Measurements from ENCODE around the gene GLRX.
"Not testable (repeated sequence)": the region's sequence is repeated elsewhere in the genome, so short reads cannot be mapped to it uniquely, and the experiment has no call there.

Gene GLRX

DNA sequence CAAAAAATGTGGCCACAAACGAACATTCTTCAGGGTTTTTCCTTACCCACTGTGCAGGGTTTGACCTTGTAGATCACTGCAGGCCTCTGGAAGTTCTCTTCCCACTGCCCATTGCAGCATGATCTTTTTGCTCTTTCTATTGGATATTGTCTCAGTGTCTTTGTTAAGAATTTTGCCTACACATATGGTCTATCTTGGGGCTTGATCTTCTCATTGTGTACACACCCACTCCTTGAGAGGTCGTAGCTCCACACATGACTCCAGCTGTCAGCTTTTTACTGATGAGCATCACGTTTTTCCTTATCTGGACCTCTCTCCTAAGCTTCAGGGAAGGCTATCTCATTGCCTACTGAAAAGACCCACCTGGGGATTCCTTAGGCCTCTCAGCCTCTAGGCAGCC, 3.0 kb upstream of the GLRX start:
- DNase-seq, result no peak

DNA sequence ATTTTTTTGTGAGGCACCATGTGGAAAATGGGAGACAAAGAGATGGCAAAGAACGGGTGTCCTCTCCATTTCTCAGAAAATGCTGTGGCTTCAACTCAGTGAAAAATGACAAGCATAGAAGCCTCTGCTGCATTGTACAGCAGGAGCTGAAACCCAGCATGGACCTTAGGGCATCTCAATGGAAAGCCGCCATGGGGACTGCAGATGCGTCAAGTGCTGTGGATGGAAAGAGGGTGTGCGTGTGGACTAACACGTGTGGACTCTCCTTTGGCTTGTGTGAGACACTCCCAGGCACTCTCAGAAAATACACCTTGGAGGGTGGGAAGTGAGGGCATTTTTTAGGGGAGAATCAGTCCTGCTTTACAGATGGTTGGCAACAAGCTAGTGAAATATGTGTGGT, 2.2 kb upstream of the GLRX start:
- DNase-seq, result no peak

DNA sequence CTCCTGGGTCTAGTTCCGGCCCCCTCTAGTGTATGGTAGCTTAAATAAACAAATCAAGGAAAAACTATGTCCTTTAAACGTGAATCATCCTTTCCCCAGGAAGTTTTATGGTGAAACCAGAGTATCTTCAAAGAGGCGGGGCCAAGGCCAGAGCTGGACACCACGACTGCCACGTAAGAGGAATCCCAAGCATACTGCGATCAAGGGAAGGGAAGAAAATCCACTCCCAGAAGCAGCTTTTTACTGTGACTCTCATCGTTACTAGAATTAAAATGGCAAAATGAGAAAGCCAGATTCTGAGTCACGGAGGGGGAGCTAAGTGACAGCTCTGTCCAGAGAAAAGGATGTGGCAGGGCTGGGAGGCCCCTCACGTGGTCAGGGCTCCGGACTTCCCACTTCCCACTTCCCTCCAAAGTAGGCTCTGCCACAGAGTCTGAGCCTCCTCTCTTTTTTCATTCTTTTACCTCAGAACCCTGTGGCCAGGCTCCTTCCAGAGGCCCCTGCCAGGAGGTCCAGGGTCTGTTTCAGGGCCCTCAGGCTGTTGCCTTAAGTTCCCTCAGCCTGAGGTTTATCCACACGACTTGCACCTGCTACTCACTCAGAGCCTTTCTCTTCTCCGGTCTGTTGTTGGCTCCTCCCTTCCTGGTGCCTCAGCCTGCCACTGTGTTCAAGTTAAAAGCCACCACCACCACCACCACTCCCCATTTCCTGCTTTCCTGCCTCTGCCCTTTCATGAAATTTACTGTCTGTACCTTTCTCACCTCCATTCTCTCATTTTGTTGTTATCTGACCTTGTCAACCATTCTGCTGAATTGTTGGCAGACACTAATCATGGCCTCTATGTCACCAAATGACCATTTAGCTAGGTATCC, 1.4 kb upstream of the GLRX start:
- DNase-seq, result peak; percentile 56

DNA sequence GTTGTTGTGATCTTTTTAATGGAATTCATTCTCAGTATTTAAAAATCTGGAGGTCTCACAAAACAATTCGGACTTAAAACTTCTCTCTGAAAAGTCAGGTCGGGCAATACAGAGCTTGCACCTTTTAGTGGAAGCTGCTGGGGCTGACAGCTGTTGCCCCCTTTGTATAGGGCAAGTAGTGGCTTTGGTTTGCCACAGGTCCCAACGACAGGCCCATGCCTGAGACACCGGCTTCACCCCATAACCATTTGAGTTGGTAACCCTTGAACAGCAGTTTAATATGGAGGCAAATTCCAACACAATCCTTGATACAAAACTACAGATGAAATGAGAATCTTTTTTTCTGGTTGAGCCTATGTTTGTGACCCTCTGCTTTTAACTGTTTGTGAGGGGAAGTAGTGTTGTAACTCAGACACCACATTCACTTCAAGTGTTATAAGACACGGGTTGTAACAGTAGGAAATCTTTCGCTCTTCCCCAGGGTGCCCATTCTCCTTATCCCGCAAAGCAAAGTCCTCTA, 752 bp upstream of the GLRX start:
- no peak for DNase-seq

DNA sequence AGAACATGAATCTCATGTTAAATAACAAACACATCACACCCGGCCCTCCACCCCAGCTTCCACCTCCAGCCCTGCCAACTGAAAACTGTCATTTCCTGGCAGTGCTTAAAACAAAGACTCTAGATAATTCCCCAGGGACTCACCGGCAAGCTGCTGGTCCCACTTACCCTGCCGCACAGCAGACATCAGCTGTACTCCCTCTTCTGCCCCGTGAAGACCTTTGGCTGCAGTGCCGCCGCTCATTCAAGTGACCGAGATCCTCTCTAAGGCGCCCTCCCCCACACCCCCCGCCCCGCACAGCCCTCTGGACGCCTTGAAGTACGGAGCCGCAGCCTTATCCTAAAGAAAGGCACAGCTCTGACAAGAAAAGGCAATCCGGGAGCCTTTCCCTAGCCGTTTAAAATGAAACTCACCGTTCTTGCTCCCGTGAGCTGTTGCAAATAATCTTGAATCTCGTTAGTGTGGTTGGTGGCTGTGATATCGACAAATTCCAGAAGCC, 434 bp downstream of the GLRX start:
- no peak for DNase-seq

DNA sequence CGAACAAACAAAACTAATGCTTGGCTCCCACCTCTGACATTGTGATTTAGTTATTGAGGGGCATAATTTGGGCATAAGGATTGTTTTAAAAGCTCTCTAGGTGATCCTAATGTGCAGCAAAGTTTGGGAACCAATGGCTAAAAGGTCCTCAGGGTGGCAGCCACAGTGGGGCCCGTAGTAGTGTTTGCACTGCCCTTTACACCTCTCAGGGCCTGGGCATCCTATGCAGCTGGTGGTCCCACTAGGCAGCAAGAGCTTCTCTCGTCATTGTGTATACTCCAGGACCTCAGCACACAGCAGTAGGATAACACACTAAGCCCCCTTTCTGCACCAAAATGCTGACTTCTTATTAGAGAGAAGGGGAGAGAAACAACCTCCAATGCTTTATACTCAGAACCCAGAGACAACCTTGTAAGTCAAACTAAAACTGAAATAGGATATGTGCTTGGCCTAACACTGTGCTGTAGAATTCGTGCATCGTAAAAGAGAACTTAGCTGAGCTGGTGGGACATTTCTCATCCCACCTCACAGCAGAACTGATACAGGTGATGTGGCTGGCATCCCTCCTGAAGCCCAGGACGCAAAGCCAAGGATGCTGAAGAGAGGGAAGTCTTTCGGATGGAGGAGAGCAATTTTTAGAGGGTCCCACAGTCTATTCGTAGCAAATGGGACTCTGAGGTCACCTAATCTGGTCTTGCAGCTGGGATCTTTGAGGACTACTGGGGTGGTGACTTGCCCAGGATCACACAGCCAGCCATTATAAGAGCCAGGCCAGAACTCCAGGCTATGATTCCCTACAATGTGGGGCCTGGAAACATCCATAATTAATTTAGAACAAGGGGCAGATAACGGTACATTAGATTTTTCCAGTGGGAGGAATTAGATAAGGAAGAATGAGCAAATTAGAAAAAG, 1.2 kb downstream of the GLRX start:
- no peak for DNase-seq

DNA sequence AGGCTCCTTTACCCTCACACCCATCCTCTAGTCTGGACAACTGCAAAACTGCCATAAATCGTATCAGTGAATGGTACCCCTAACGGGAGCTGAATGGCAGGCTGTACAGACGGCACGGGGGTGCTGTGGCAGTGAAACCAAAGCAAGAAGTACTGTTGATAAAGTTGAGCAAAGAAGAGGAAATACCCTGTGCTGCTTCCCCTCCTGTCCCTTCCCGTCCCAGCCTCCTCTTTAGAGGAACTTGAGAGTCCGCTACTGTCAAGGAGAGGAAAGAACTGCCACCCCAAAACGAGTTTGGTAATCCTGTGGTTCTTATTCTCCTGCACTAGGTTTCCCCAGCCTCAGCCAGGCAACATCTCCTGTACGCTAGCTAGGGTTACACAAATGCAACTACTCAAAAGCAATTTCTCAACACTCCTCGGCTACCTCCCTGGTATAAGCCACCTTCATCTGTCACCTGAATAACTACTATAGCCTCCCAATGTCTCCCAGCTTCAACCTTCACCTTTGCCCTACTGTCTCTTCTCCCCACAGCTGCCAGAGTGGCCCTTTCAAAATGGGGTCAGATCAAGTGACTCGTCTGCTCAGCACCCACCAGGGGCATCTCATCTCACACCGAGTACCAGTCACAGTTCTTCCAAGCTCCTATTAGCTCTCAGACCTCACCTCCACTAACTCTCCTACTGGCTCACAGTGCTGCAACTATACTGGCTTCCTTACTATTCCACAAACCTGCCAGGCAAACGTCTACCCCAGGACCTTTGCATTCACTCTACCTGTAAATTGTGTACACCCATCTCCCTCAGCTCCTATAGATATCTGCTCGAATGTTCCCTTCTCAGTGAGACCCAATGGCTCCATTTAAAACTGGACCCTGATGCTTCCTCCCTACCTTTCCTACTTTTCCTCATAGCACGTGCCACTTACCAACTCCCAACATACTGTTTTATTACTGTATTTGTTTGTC, 4.1 kb downstream of the GLRX start:
- DNase-seq, result no peak

DNA sequence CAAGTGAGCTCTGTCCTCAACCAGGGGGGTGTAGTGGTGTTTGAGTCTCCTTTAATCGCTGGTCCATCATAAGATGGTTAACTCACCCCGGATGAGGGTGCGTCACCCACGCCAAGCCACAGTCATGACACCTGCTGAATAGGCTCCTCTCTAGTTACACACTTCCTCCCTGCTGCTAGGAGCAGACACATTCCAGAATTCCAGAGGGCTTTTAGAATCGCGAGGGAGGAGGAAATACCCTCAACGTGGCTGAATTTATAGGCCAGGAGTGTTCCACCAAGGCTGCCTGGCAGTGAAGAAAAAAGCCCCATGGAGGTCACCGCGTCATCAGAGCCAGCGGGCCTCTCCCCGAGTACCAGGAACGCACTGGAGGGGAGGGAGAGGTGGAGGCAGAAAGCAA, 5.1 kb downstream of the GLRX start:
- peak; percentile 41 for DNase-seq

DNA sequence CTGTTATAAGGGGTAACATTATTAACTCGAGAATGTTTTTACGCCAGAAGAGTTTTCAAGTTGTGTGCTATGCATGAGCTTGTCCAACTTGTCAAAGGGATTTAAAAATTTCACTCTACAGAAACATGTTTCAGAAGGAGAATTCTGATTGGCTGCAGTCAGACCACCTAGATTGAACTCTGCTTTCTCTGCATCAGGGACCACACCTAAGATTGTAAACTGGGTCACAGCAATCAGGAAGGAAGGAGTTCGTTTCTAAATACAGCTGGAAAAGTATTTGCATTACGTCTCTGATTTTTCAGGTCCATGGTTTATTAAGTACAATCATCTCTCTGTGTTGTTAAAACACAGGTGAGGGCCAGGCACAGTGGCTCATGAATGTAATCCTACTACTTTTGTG, 5.8 kb downstream of the GLRX start:
- no peak for DNase-seq

DNA sequence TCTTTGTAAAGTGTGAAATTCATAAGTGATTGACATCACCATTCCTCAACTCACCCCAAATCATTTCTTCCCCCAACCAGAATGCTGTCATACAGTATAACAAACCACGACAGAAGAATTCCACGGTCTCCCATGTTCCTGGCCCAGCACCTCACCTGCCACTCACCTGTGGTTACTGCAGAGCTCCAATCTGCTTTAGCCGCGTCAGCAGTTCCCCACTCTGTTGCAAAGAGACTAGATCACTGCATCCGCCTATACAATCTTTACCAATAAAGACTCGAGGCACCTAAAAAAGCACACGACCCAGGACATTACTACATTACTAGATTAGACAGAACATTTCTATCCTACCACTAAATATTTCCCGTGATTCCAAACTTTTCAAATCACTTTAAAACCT, 6.2 kb downstream of the GLRX start:
- DNase-seq, result no peak

DNA sequence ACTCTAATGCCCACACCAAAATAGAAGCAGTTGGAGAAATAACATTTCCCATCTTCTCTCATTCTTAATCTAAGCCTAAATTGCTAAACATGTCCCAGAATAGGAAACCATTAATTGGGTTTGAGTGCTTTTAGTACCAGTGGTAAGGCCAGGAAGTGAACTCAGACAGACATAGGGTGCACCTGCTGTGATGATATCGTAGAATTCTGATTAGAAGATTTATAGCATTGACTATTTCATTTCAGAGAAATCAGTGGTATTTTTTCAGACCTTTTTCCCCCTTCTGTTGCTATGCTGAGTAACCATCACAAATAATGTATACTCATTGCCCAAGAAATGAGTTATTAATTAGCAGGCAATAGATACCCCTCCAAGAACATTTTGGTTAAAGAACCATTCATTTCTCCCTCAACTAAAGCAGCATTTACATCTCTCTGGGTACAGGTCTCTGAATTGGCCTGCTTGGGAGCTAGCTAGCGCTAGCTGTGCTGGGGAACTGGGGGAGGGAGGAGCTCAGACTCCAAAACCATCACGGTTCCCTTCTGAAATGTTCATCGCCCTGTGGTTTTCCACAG, 7.3 kb downstream of the GLRX start:
- DNase-seq, result no peak

DNA sequence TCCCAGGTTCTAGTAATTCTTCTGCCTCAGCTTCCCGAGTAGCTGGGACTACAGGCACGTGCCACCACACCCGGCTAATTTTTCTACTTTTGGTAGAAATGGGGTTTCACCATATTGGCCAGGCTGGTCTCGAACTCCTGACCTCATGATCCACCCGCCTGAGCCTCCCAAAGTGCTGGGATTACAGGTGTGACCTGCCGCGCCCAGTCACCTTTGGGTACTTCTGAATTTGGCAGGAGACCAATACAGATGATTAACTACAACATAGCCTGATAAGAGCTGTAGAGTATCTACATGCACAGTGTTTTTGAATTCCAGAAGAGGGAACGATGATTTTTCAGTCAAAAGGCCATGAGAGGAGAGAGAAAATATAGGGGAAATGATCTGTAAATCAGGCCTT, 9.5 kb downstream of the GLRX start:
- not testable (repeated sequence) for DNase-seq

DNA sequence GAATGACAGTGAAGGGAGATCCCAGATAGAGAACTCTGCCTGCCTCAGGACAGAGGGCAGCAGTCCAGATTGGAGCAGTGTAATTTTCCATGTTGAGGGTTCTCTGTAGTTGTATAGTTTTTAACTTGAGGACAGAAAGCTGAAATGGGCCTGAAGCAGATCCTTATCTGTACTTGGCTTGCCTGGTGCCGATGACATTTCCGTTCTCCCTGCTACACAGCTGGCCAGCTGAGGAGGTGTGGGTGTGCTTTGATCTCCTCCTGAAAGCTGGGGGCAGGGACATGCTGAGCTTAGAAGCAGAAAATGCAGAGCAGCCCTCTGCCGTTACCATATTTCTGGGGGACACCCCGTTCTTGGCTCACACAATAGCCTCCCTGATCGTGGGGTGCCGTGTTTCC, 10.5 kb downstream of the GLRX start:
- DNase-seq, result no peak

DNA sequence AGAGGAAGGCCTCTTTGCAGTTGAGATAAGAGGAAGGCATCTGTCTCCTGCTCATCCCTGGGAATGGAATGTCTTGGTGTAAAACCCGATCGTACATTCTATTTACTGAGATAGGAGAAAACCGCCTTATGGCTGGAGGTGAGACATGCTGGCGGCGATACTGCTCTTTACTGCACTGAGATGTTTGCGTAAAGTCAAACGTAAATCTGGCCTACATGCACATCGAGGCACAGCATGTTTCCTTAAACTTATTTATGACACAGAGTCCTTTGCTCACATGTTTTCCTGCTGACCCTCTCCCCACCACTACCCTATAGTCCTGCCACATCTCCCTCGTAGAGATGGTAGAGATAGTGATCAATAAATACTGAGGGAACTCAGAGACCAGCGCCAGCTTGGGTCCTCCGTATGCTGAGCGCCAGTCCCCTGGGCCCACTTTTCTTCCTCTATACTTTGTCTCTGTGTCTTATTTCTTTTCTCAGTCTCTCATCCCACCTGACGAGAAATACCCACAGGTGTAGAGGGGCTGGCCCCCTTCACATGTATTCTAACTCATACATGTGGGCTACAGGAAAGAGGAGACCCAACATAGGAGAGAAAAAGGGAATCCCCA, 11.0 kb downstream of the GLRX start:
- not testable (repeated sequence) for DNase-seq

DNA sequence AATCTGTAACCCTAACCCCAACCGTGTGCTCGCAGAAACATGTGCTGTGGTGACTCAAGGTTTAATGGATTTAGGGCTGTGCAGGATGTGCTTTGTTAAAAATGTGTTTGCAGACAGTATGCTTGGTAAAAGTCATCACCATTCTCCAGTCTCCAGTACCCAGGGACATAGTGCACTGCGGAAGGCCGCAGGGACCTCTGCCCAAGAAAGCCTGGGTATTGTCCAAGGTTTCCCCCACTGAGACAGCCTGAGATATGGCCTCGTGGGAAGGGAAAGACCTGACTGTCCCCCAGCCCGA, 11.5 kb downstream of the GLRX start:
- DNase-seq, result not testable (repeated sequence)

DNA sequence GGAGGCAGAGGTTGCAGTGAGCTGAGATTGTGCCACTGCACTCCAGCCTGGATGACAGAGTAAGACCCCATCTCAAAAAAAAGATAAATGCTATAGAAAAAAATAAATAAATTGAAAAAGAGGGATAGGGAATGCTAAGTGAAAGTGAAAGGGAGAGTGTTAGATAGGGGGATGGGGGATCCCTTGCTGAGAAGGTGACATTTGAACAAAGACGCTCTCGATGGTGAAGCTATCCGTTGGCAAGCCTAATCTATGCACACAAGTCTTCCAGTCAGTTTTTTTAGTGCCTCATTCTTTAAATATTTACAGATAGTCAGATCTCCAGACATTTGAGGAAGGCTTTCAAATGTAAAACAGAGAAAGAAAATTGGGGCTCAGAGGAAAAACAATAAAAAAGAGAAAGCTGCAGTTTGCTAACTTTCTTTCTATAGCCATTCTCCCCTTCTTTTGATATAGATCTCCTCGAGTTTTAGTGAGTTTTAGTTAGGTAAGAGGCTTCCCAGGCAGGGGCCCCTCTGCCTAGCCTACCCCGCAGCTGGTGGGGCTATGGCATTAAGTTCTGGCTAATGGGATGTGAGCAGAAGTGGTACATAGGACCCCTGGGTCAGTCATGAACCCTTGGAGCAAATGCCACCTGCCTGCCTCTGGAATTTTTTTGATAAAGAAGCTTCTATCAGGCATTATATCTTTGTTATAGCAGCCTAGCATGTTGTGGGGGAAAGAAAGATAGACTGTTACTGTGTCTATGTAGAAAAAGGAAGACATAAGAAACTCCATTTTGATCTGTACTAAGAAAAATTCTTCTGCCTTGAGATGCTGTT, 12.0 kb downstream of the GLRX start:
- DNase-seq, result no peak

DNA sequence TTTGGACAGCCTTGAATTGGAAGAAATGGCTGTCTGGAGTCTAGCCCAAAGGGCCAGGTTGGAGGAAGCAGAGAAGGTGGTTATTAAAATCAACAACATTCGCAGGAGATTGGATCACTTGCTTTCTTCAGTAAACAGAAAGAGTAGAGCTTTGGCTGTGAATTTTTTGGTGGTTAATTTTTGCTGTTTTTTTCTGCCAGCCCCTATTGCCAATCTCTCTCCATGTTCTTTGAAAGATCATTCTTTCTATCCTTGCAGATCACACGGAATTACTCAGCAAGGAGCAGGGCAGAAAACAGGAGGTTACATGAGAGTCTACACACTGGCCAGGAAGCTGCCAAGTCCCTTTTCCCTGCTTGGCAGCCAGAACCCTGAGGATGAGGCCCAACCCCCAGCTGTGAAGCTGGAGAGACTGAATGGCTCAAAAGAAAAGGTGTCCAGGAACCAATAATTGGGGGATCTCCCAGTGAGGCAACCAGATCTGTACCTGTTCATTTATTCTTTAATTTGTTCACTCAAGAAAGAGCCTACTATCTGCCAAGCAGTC, 13.0 kb downstream of the GLRX start:
- no peak for DNase-seq

DNA sequence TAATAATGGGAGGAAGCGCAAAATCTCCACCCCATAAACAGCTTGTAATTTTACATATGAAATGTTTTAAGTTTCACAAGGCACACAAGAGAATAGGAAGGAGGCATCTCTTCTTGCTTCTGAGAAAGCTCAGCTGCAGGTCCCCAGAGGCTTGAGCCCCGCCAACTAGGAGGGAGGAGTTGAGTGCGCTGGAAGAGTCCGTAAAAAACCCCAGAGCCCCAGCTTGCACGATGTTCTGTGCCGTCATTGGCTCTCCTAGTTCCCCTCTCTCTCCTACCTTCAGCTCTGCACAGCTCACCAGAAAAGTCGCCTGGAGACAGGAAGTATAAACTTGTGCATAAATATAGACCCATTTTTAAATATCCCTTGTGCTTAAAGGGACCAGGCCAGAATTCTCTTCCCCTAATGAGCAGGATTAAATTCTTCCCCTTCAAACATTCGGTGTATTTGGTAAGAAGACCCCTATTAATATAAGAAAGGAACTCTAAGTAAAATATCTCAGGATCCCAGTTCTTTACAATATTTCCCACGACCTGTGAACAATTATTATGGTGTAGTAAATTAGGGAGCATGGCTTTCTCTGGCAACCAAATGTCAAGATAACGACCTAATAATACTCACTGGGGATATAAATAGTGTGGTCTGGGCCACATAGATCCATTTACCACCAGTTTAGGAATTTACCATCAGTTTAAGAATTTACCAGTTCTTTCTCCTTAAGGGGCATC, 13.7 kb downstream of the GLRX start:
- DNase-seq, result peak; percentile 80

DNA sequence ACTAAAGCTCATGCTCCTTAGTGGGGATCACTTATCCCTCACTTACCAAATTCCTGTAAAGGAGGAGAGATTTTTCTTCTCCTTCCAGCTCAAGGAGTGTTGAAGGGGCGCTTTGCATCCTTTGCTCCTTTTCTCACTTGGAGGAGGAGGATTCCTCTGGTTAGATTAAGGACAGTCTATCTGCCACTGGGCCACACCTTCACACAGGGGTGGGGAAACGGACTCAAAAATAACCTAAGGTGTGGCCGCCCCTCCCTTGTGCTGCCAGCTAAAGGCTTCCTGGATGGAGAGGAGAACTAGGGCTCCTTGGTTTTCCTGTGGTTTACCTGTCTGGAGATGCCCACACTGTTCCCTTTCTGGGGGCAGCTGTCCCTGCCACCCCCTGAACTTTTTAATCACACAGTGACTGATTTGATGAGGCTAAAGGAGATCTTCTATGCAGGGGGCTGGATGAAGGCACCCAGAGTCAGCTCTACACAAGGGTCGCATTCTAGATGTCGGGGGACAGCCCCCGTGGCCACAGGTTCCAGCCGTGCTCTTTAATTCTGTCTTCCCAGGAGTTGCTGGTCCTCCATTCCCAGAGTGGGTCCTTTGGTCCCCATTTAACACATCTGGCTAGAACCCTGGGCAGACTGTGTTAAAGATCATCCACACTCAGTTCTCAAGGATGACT, 14.4 kb downstream of the GLRX start:
- DNase-seq, result no peak

All from effector CD4-positive, alpha-beta T cell (primary cell).